Testis (tissue), 3 donors: ENCODE data around the gene SEMA5A. TPM values are rescaled to one million over a fixed set of nuclear protein-coding genes. Genes with fewer than 3 reads are reported as not detected.

Experiments
- DNase-seq: peaks from one replicate; pipeline ENCODE4 v3.0.0-alpha.2; 2019
- H3K27ac ChIP-seq, 2 donors: fragments of 200-600 bp; sonication (generic); one replicate each; pipeline ENCODE4 v1.5.1; 2019
- H3K27me3 ChIP-seq: fragments of 200-600 bp; sonication (generic); one replicate; pipeline ENCODE4 v1.5.1; 2019
- H3K36me3 ChIP-seq: fragments of 200-600 bp; sonication (generic); one replicate; pipeline ENCODE4 v1.5.1; 2017; ENCODE audit warnings: low read depth; ENCODE audit errors: missing control alignments
- H3K4me1 ChIP-seq: fragments of 200-600 bp; sonication (generic); one replicate; pipeline ENCODE4 v1.5.1; 2019
- H3K4me3 ChIP-seq, 2 donors: fragments of 200-600 bp; sonication (generic); one replicate each; pipeline ENCODE4 v1.5.1; 2017 to 2019
- H3K9me3 ChIP-seq: fragments of 200-600 bp; sonication (generic); one replicate; pipeline ENCODE4 v1.5.1; 2017
- CTCF ChIP-seq, 3 experiments: fragments of 450-650 bp in 2 of 3; fragments of 200-600 bp in 1 of 3; sonication (generic) in 1 of 3; IDR thresholded peaks; one replicate each; pipeline ENCODE4 v1.5.1; 2016 to 2019; ENCODE audit warnings: antibody characterized with exemption in 3 of 3, mild to moderate bottlenecking in 2 of 3, moderate library complexity in 1 of 3
- POLR2A ChIP-seq: fragments of 450-650 bp; IDR thresholded peaks from one replicate; pipeline ENCODE4 v1.6.1; 2017; ENCODE audit warnings: antibody characterized with exemption, mild to moderate bottlenecking, moderate library complexity
- whole genome bisulfite sequencing, 2 donors: methylation state at CpG; one replicate each; pipeline ENCODE4 v1.1.5; 2018; 5-methylcytosine and 5-hydroxymethylcytosine counted together
- intact Hi-C: fragments of 100-400 bp; cut with DNase I; formaldehyde crosslinking; loops from one replicate; pipeline ENCODE4 v1.15.1; 2023; ENCODE audit warnings: low total_unique reads
- polyA plus RNA-seq: library from polyadenylated mRNA; stranded (reverse); fragments of 350-450 nt; fragmentation: Illumina TruSeq; extraction: RNeasy Lipid Tissue Mini Kit (QIAGEN cat#74804); gene quantifications from one replicate; pipeline ENCODE4 v1.2.3, GENCODE V29; 2014; ENCODE audit warnings: low read depth, low replicate concordance; ENCODE audit not compliant: insufficient read depth
- total RNA-seq, 2 donors: library from RNA; depleted of rRNA; stranded (reverse); fragments of >200 nt; gene quantifications; one replicate each; pipeline ENCODE4 v1.2.3, GENCODE V29; 2016

SEMA5A gene
- total and polyA plus RNA-seq, 3 donors from 2014 or later, result 3.4 to 12.8 (median 5.4) TPM

GRCh38 chr5:9325549-9325948, 220.3 kb downstream of the SEMA5A start:
- intact Hi-C loops, result no loop called here
- TF ChIP-seq CTCF (IDR thresholded peaks at IDR 0.05) (no peak), POLR2A (no peak)
- Histone ChIP-seq H3K27me3 (no peaks in the 10 kb centered on the region), H3K36me3 (no peaks in the 10 kb centered on the region), H3K4me1 (no peaks in the 10 kb centered on the region), H3K9me3 (no peaks in the 10 kb centered on the region), H3K4me3 (no peak overlapping the region), H3K27ac (no peak overlapping the region)
- WGBS, 2 donors, result 85 to 95% methylated on average over 4 of the region's 4 CpGs
- DNase-seq, result no peak

GRCh38 chr5:9324348-9325077, 221.4 kb downstream of the SEMA5A start:
- H3K4me3 ChIP-seq, result no peak overlapping the region
- H3K27ac ChIP-seq, result no peak overlapping the region
- H3K4me1 ChIP-seq, result no peaks in the 10 kb centered on the region
- TF ChIP-seq POLR2A (no peak), CTCF (IDR thresholded peaks at IDR 0.05) (no peak)
- no peaks in the 10 kb centered on the region for H3K36me3 ChIP-seq
- DNase-seq, result no peak
- no peaks in the 10 kb centered on the region for H3K9me3 ChIP-seq
- 70 to 74% methylated on average over 2 of the region's 2 CpGs for WGBS, 2 donors
- no peaks in the 10 kb centered on the region for H3K27me3 ChIP-seq
- intact Hi-C loops, result no loop called here

GRCh38 chr5:9320652-9321051, 225.2 kb downstream of the SEMA5A start:
- no peaks in the 10 kb centered on the region for H3K9me3 ChIP-seq
- H3K4me3 ChIP-seq, result no peak overlapping the region
- H3K27me3 ChIP-seq, result no peaks in the 10 kb centered on the region
- no peaks in the 10 kb centered on the region for H3K36me3 ChIP-seq
- intact Hi-C loops, result no loop called here
- TF ChIP-seq CTCF (IDR thresholded peaks at IDR 0.05), result no peak
- no peak for TF ChIP-seq POLR2A
- peaks cover 5% of the 10 kb centered on the region for H3K4me1 ChIP-seq
- no peak overlapping the region for H3K27ac ChIP-seq
- WGBS, 2 donors, result 78 to 94% methylated on average over 3 of the region's 3 CpGs
- no peak for DNase-seq

GRCh38 chr5:9318031-9318430, 227.8 kb downstream of the SEMA5A start:
- Histone ChIP-seq H3K27me3 (no peaks in the 10 kb centered on the region), H3K27ac (no peak overlapping the region), H3K4me1 (peaks cover 5% of the 10 kb centered on the region), H3K36me3 (no peaks in the 10 kb centered on the region), H3K4me3 (no peak overlapping the region), H3K9me3 (no peaks in the 10 kb centered on the region)
- intact Hi-C loops, result no loop called here
- 90 to 94% methylated on average over 6 of the region's 6 CpGs for WGBS, 2 donors
- no peak for DNase-seq
- TF ChIP-seq CTCF (IDR thresholded peaks at IDR 0.05), result no peak
- no peak for TF ChIP-seq POLR2A

GRCh38 chr5:9316733-9317132, 229.1 kb downstream of the SEMA5A start:
- TF ChIP-seq POLR2A, result no peak
- TF ChIP-seq CTCF (IDR thresholded peaks at IDR 0.05), result no peak
- no peak overlapping the region for H3K4me3 ChIP-seq
- intact Hi-C loops, result no loop called here

More at GRCh38 chr5:9316733-9317132, 229.1 kb downstream of the SEMA5A start:
- Histone ChIP-seq H3K27ac (no peak overlapping the region), H3K27me3 (no peaks in the 10 kb centered on the region), H3K36me3 (no peaks in the 10 kb centered on the region), H3K9me3 (no peaks in the 10 kb centered on the region), H3K4me1 (peaks cover 5% of the 10 kb centered on the region)
- DNase-seq, result no peak
